HCT116 (cell line): Measurements from ENCODE around the gene LHB.

ENCODE experiments used
- ELF1 ChIP-seq: IDR thresholded peaks from 2 replicates; pipeline ENCODE4 v1.6.1; 2012; ENCODE audit warnings: low read depth, borderline replicate concordance
- POLR2A ChIP-seq: IDR thresholded peaks from 2 replicates; pipeline ENCODE4 v1.7.0; 2011; ENCODE audit warnings: borderline replicate concordance; ENCODE audit not compliant: insufficient read depth, insufficient read length; ENCODE audit errors: extremely low read depth
- TF ChIP-seq, protein P1 (sequence below), 3 experiments: fragments of 200-600 bp in 1 of 3; sonication (generic) in 1 of 3; IDR thresholded peaks in 2 of 3; conservative IDR thresholded peaks in 1 of 3; 2 replicates each; pipeline ENCODE4 v1.5.1; 2012 to 2017; ENCODE audit warnings: low read depth in 2 of 3, low read length in 2 of 3, antibody characterized with exemption in 1 of 3, borderline replicate concordance in 1 of 3, control low read depth in 1 of 3, mild to moderate bottlenecking in 1 of 3, mixed read lengths in 1 of 3, mixed run types in 1 of 3, moderate library complexity in 1 of 3; ENCODE audit not compliant: insufficient read depth in 1 of 3
- TF ChIP-seq, protein P2 (sequence below): IDR thresholded peaks from 2 replicates; pipeline ENCODE4 v1.6.1; 2012

DNA sequence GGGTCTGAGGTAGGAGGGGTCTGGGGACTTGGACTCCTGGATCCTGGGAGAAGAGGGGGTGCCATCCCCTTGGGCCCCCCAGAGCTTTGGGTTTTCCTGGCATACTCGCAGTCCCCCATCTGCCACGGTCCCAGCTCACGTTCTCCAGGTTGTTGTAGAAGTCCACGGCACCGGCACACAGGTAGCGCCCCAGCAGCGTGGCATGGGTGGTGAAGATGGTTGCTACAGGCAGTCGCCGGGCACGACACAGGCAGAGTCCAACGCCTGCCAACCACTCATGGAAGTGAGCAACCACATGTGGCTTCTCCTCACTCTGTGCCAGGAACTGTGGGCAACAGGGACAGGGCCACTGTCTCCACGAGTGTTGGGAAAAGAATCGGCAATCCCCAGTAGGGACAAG is 31.2 kb downstream of the LHB start:
- TF ChIP-seq, protein P1, sequence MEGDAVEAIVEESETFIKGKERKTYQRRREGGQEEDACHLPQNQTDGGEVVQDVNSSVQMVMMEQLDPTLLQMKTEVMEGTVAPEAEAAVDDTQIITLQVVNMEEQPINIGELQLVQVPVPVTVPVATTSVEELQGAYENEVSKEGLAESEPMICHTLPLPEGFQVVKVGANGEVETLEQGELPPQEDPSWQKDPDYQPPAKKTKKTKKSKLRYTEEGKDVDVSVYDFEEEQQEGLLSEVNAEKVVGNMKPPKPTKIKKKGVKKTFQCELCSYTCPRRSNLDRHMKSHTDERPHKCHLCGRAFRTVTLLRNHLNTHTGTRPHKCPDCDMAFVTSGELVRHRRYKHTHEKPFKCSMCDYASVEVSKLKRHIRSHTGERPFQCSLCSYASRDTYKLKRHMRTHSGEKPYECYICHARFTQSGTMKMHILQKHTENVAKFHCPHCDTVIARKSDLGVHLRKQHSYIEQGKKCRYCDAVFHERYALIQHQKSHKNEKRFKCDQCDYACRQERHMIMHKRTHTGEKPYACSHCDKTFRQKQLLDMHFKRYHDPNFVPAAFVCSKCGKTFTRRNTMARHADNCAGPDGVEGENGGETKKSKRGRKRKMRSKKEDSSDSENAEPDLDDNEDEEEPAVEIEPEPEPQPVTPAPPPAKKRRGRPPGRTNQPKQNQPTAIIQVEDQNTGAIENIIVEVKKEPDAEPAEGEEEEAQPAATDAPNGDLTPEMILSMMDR (IDR thresholded peaks at IDR 0.05 in 2 of 3, conservative IDR thresholded peaks at IDR 0.05 in 1 of 3; ENCODE audit: borderline replicate concordance in 1 of 3, insufficient read depth in 1 of 3, low read depth in 2 of 3, low read length in 2 of 3) = no peak
- TF ChIP-seq ELF1 (no peak), POLR2A (no peak)
- TF ChIP-seq, protein P2, sequence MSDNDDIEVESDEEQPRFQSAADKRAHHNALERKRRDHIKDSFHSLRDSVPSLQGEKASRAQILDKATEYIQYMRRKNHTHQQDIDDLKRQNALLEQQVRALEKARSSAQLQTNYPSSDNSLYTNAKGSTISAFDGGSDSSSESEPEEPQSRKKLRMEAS = no peak
